GM23248 (cell line): ENCODE measurements around the gene SF3A1. TPM values are rescaled to one million over a fixed set of nuclear protein-coding genes. Genes with fewer than 3 reads are reported as not detected.

ENCODE experiments used
- DNase-seq: peaks from one replicate; pipeline ENCODE4 v3.0.0-alpha.2; 2015
- H2AFZ ChIP-seq: fragments of 200-600 bp; sonication (generic); 2 replicates; pipeline ENCODE4 v1.6.1; 2016; ENCODE audit warnings: antibody characterized with exemption
- H3F3A ChIP-seq: fragments of 200-600 bp; sonication (generic); 2 replicates; pipeline ENCODE4 v1.6.1; 2016; ENCODE audit warnings: mild to moderate bottlenecking, antibody characterized with exemption, mixed run types; ENCODE audit not compliant: insufficient read depth
- H3K27ac ChIP-seq: fragments of 200-600 bp; sonication (generic); 2 replicates; pipeline ENCODE4 v1.5.1; 2016; ENCODE audit warnings: mild to moderate bottlenecking
- H3K27me3 ChIP-seq: fragments of 200-600 bp; sonication (generic); replicated peaks from 2 replicates; pipeline ENCODE4 v1.6.1; 2016; ENCODE audit warnings: mild to moderate bottlenecking; ENCODE audit not compliant: insufficient read depth
- H3K36me3 ChIP-seq: fragments of 200-600 bp; sonication (generic); 2 replicates; pipeline ENCODE4 v1.6.1; 2016; ENCODE audit warnings: low read depth, mild to moderate bottlenecking
- H3K4me1 ChIP-seq: fragments of 200-600 bp; sonication (generic); 2 replicates; pipeline ENCODE4 v1.6.1; 2016; ENCODE audit warnings: mild to moderate bottlenecking; ENCODE audit not compliant: insufficient read depth
- H3K4me2 ChIP-seq: fragments of 200-600 bp; sonication (generic); one replicate; pipeline ENCODE4 v1.6.1; 2016; ENCODE audit warnings: mild to moderate bottlenecking; ENCODE audit not compliant: unreplicated experiment
- H3K4me3 ChIP-seq: fragments of 200-600 bp; sonication (generic); 2 replicates; pipeline ENCODE4 v1.5.1; 2016; ENCODE audit warnings: mild to moderate bottlenecking
- H3K79me2 ChIP-seq: fragments of 200-600 bp; sonication (generic); 2 replicates; pipeline ENCODE4 v1.6.1; 2016; ENCODE audit warnings: mild to moderate bottlenecking; ENCODE audit not compliant: insufficient read depth
- H3K9ac ChIP-seq: fragments of 200-600 bp; sonication (generic); 2 replicates; pipeline ENCODE4 v1.6.1; 2016; ENCODE audit warnings: mild to moderate bottlenecking
- H3K9me2 ChIP-seq: fragments of 200-600 bp; sonication (generic); 2 replicates; pipeline ENCODE4 v1.6.1; 2016; ENCODE audit warnings: mixed run types, mild to moderate bottlenecking, moderate library complexity; ENCODE audit not compliant: insufficient read depth
- H3K9me3 ChIP-seq: fragments of 200-600 bp; sonication (generic); one replicate; pipeline ENCODE4 v1.6.1; 2017; ENCODE audit warnings: low read depth
- H4K20me1 ChIP-seq: fragments of 200-600 bp; sonication (generic); 2 replicates; pipeline ENCODE4 v1.6.0; 2016; ENCODE audit not compliant: insufficient read depth
- EZH2 ChIP-seq: fragments of 200-600 bp; sonication (generic); IDR thresholded peaks from 2 replicates; pipeline ENCODE4 v1.6.1; 2018; ENCODE audit warnings: antibody characterized with exemption, mild to moderate bottlenecking; ENCODE audit not compliant: insufficient read depth, poor library complexity, severe bottlenecking
- EZH2phosphoT487 ChIP-seq: fragments of 200-600 bp; sonication (generic); IDR thresholded peaks from 2 replicates; pipeline ENCODE4 v1.6.1; 2018; ENCODE audit warnings: antibody characterized with exemption, moderate library complexity, mild to moderate bottlenecking, low read depth; ENCODE audit not compliant: insufficient read depth
- WGBS, 2 experiments: methylation state at CpG; one replicate each; pipeline ENCODE4 v1.1.6; 2015 to 2017; ENCODE audit warnings: low lambda C conversion rate in 2 of 2, low coverage in 1 of 2; ENCODE audit errors: missing lambda C conversion rate in 2 of 2; 5-methylcytosine and 5-hydroxymethylcytosine counted together
- in situ Hi-C: fragments of 300-500 bp; cut with MboI; formaldehyde crosslinking; loops from 2 replicates; pipeline ENCODE4 v1.15.0; 2020
- polyA plus RNA-seq: library from polyadenylated mRNA; unstranded; fragments of >200 nt; fragmentation: Nextera tagmentation; extraction: Ambion mirVana; gene quantifications from 2 replicates; pipeline ENCODE4 v1.2.1, GENCODE V29; 2016
- total RNA-seq: library from RNA; depleted of rRNA; stranded (reverse); fragments of >200 nt; shearing (Covaris generic); gene quantifications from 2 replicates; pipeline ENCODE4 v1.2.3, GENCODE V29; 2014

Gene SF3A1
- total and polyA plus RNA-seq, 2 experiments from 2014 or later, result 12.9 to 75.0 TPM

DNA sequence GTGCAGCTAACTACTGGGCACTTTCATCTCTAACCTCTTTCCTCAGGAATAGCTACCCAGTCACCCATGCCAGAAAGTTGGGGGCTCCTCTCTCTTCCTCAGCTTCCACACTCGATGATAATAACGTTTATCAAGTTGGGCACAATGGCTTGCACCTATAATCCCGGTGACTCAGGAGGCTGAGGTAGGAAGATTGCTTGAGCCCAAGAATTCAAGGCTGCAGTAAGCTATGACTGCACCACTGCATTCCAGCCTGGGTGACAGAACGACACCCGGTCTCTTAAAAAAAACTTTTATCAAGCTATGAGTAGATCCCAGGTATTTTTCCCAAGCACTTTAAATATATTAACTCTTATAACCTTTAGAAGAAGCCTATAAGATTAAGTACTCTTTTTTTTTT is 2.0 kb downstream of the SF3A1 start:
- peak overlapping the region; percentile 85 for H3K4me3 ChIP-seq
- H3K9me3 ChIP-seq, result no peaks in the 10 kb centered on the region
- H3K4me1 ChIP-seq, result peaks cover 17% of the 10 kb centered on the region; the same call in 1 of the 2 replicates
- no peak overlapping the region for H2AFZ ChIP-seq
- H3F3A ChIP-seq, result no peaks in the 10 kb centered on the region
- no peaks in the 10 kb centered on the region for H4K20me1 ChIP-seq
- no peak overlapping the region; the same call in 1 of the 2 replicates for H3K9ac ChIP-seq
- TF ChIP-seq EZH2, result no peak
- no peak for TF ChIP-seq EZH2phosphoT487
- no peaks in the 10 kb centered on the region for H3K9me2 ChIP-seq
- 72 to 77% methylated on average over 5 of the region's 5 CpGs for WGBS, 2 experiments
- peak overlapping the region; percentile 96 for H3K4me2 ChIP-seq
- H3K79me2 ChIP-seq, result peaks cover 69% of the 10 kb centered on the region
- H3K27ac ChIP-seq, result no peak overlapping the region
- in situ Hi-C loops, result no loop called here
- peaks cover 28% of the 10 kb centered on the region for H3K36me3 ChIP-seq
- peak; percentile 20 for DNase-seq
- no peaks in the 10 kb centered on the region for H3K27me3 ChIP-seq

- no peak for DNase-seq
- WGBS, 2 experiments, result 85 to 89% methylated on average over 3 of the region's 3 CpGs
- Histone ChIP-seq H3K9me2 (no peaks in the 10 kb centered on the region), H3K9ac (no peak overlapping the region), H3K4me3 (no peak overlapping the region), H3K4me1 (peaks cover 17% of the 10 kb centered on the region; the same call in 1 of the 2 replicates), H4K20me1 (no peaks in the 10 kb centered on the region), H2AFZ (no peak overlapping the region), H3K27me3 (no peaks in the 10 kb centered on the region), H3K36me3 (peaks cover 43% of the 10 kb centered on the region), H3K4me2 (no peak overlapping the region), H3K9me3 (no peaks in the 10 kb centered on the region), H3K27ac (no peak overlapping the region), H3F3A (no peaks in the 10 kb centered on the region), H3K79me2 (peaks cover 99% of the 10 kb centered on the region)
- in situ Hi-C loops, result no loop called here
- TF ChIP-seq EZH2phosphoT487, result no peak
- no peak for TF ChIP-seq EZH2
Observed at GRCh38 chr22:30351226-30351625, 5.5 kb downstream of the SF3A1 start.

GRCh38 chr22:30348809-30349208 is 7.9 kb downstream of the SF3A1 start:
- H3K9me2 ChIP-seq, result no peaks in the 10 kb centered on the region
- DNase-seq, result peak; percentile 38
- no peaks in the 10 kb centered on the region for H3K4me1 ChIP-seq
- H3K9ac ChIP-seq, result peak overlapping the region; percentile 2; the same call in 1 of the 2 replicates
- H3K27me3 ChIP-seq, result no peaks in the 10 kb centered on the region
- no peak overlapping the region for H2AFZ ChIP-seq
- peaks cover 81% of the 10 kb centered on the region for H3K79me2 ChIP-seq
- H4K20me1 ChIP-seq, result no peaks in the 10 kb centered on the region
- in situ Hi-C loops, result no loop called here
- H3K4me3 ChIP-seq, result no peak overlapping the region
- H3K9me3 ChIP-seq, result no peaks in the 10 kb centered on the region
- H3K36me3 ChIP-seq, result peaks cover 62% of the 10 kb centered on the region
- 31 to 35% methylated on average over 4 of the region's 4 CpGs for WGBS, 2 experiments
- TF ChIP-seq EZH2, result no peak
- TF ChIP-seq EZH2phosphoT487, result no peak
- peak overlapping the region; percentile 24 for H3K27ac ChIP-seq
- H3K4me2 ChIP-seq, result no peak overlapping the region
- no peaks in the 10 kb centered on the region for H3F3A ChIP-seq

DNA sequence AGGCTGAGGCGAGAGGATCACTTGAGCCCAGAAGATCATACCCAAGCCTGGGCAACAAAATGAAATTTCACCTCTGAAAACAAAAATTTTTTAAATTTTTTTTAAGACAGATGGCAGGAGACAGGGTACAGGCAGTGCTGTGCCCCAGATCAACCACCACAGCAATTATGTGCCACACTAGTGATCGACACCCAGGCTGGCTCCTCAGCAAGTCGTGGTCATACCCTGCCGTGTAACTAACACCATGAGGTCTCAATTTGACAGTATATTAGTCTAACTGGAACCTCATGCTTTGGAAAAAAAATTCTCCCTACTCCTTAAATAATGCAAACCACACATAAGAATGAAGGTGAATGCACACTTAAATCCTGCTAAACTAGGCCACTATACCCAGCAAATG is 8.3 kb downstream of the SF3A1 start:
- H3K79me2 ChIP-seq, result peaks cover 77% of the 10 kb centered on the region

More for the DNA sequence above, 8.3 kb downstream of the SF3A1 start:
- Histone ChIP-seq H3K27me3 (no peaks in the 10 kb centered on the region), H2AFZ (no peak overlapping the region), H4K20me1 (no peaks in the 10 kb centered on the region), H3K4me2 (no peak overlapping the region), H3K4me1 (no peaks in the 10 kb centered on the region), H3K27ac (peak overlapping the region; percentile 24), H3F3A (no peaks in the 10 kb centered on the region), H3K4me3 (no peak overlapping the region), H3K9me2 (no peaks in the 10 kb centered on the region), H3K36me3 (peaks cover 66% of the 10 kb centered on the region), H3K9me3 (no peaks in the 10 kb centered on the region), H3K9ac (peak overlapping the region; percentile 2; the same call in 1 of the 2 replicates)
- no peak for DNase-seq
- WGBS, 2 experiments, result 46 to 53% methylated on average over 4 of the region's 4 CpGs
- TF ChIP-seq EZH2phosphoT487, result no peak
- TF ChIP-seq EZH2, result no peak
- in situ Hi-C loops, result no loop called here
